Mesothelial cell of epicardium (in vitro differentiated cells): ENCODE results near the gene CFL1. TPM values are rescaled to one million over a fixed set of nuclear protein-coding genes. Genes with fewer than 3 reads are reported as not detected.

ENCODE experiments used
- DNase-seq, 2 experiments: peaks; one replicate each; pipeline ENCODE4 v3.0.0; 2021; ENCODE audit warnings: low spot score in 2 of 2; ENCODE audit not compliant: unreplicated experiment in 2 of 2
- H3K27ac Mint-ChIP-seq: 2 replicates; pipeline ENCODE4 v1.8.0; 2021; ENCODE audit warnings: mixed read lengths
- H3K27me3 Mint-ChIP-seq: 2 replicates; pipeline ENCODE4 v1.8.0; 2021; ENCODE audit warnings: low read depth, mixed read lengths
- H3K36me3 Mint-ChIP-seq: 2 replicates; pipeline ENCODE4 v1.8.0; 2021; ENCODE audit warnings: mixed read lengths
- H3K4me1 Mint-ChIP-seq: 2 replicates; pipeline ENCODE4 v1.8.0; 2021; ENCODE audit warnings: mixed read lengths
- H3K4me3 Mint-ChIP-seq: 2 replicates; pipeline ENCODE4 v1.8.0; 2021; ENCODE audit warnings: mild to moderate bottlenecking, moderate library complexity, mixed read lengths
- H3K9me3 Mint-ChIP-seq: 2 replicates; pipeline ENCODE4 v1.8.0; 2021; ENCODE audit warnings: mixed read lengths
- CTCF ChIP-seq: fragments of 200-600 bp; sonication (generic); IDR thresholded peaks from one replicate; pipeline ENCODE4 v1.5.0; 2021; ENCODE audit warnings: antibody characterized with exemption; ENCODE audit not compliant: unreplicated experiment
- total RNA-seq: library from RNA; stranded (reverse); gene quantifications from 3 replicates; pipeline ENCODE4 v1.2.1, GENCODE V29; 2021

The CFL1 gene
- total RNA-seq, 1 donor from 2014 or later = 736 TPM

GRCh38 chr11:65900125-65900898, 42.3 kb upstream of the CFL1 start, which contains the start of gene FOSL1:
FOSL1 (minus strand) TSS chr11:65900388; CDS start chr11:65900339, 49 bp downstream.
- DNase-seq = peak in 1 of 2 experiments; percentile 70
- peaks cover 83% of the 10 kb centered on the region for H3K27me3 Mint-ChIP-seq
- no peak for TF ChIP-seq CTCF
- H3K36me3 Mint-ChIP-seq = no peaks in the 10 kb centered on the region
- peaks cover 3% of the 10 kb centered on the region for H3K4me1 Mint-ChIP-seq
- peak within 1 kb of the TSS; percentile 59 for H3K4me3 Mint-ChIP-seq
- no peaks in the 10 kb centered on the region for H3K9me3 Mint-ChIP-seq
- no peak within 1 kb of the TSS for H3K27ac Mint-ChIP-seq

GRCh38 chr11:65899356-65900124, 41.6 kb upstream of the CFL1 start:
- no peak for TF ChIP-seq CTCF
- Mint-ChIP-seq H3K4me3 (peak overlapping the region; percentile 50), H3K27me3 (peaks cover 85% of the 10 kb centered on the region), H3K4me1 (peaks cover 3% of the 10 kb centered on the region), H3K9me3 (no peaks in the 10 kb centered on the region), H3K27ac (no peak overlapping the region), H3K36me3 (no peaks in the 10 kb centered on the region)
- DNase-seq = no peak

GRCh38 chr11:65898656-65899355, 40.8 kb upstream of the CFL1 start:
- Mint-ChIP-seq H3K4me3 (peak overlapping the region; percentile 62), H3K9me3 (no peaks in the 10 kb centered on the region), H3K27me3 (peaks cover 81% of the 10 kb centered on the region), H3K36me3 (no peaks in the 10 kb centered on the region), H3K4me1 (peaks cover 3% of the 10 kb centered on the region), H3K27ac (peak overlapping the region; percentile 53)
- no peak for DNase-seq
- no peak for TF ChIP-seq CTCF

- Mint-ChIP-seq H3K36me3 (no peaks in the 10 kb centered on the region), H3K9me3 (no peaks in the 10 kb centered on the region), H3K4me1 (peaks cover 11% of the 10 kb centered on the region), H3K4me3 (no peak overlapping the region), H3K27me3 (peaks cover 70% of the 10 kb centered on the region), H3K27ac (no peak overlapping the region)
- TF ChIP-seq CTCF = no peak
- DNase-seq = no peak
Measured at GRCh38 chr11:65897020-65897471, 39.1 kb upstream of the CFL1 start.
